Osteoblast (primary cell): ENCODE data around the gene CNPY2. TPM values are rescaled to one million over a fixed set of nuclear protein-coding genes. Genes with fewer than 3 reads are reported as not detected.
"Not testable (repeated sequence)": the region's sequence is repeated elsewhere in the genome, so short reads cannot be mapped to it uniquely, and the experiment has no call there.

Experiments used
- DNase-seq: peaks from one replicate; pipeline ENCODE4 v3.0.0; 2011; ENCODE audit warnings: low spot score, mixed read lengths; ENCODE audit not compliant: insufficient read length; ENCODE audit errors: missing footprints
- H2AFZ ChIP-seq: 2 replicates; pipeline ENCODE4 v1.6.0; 2011; ENCODE audit warnings: mild to moderate bottlenecking, low read length
- H3K27ac ChIP-seq: 2 replicates; pipeline ENCODE4 v1.5.1; 2011; ENCODE audit warnings: mild to moderate bottlenecking, low read depth, low read length, moderate library complexity
- H3K27me3 ChIP-seq: 2 replicates; pipeline ENCODE4 v1.6.0; 2012; ENCODE audit warnings: mild to moderate bottlenecking, control low read depth, inconsistent platforms, low read length, moderate library complexity; ENCODE audit not compliant: insufficient read depth
- H3K36me3 ChIP-seq: 2 replicates; pipeline ENCODE4 v1.5.1; 2011; ENCODE audit warnings: mild to moderate bottlenecking, low read length, control low read depth, moderate library complexity; ENCODE audit not compliant: insufficient read depth
- H3K4me1 ChIP-seq: 2 replicates; pipeline ENCODE4 v1.5.1; 2011; ENCODE audit warnings: mild to moderate bottlenecking, low read length, control low read depth, moderate library complexity; ENCODE audit not compliant: insufficient read depth
- H3K4me2 ChIP-seq: 2 replicates; pipeline ENCODE4 v1.6.0; 2011; ENCODE audit warnings: mild to moderate bottlenecking, low read length; ENCODE audit not compliant: insufficient read depth
- H3K4me3 ChIP-seq: fragments of 200-600 bp; sonication (generic); 3 replicates; pipeline ENCODE4 v1.5.1; 2012; ENCODE audit warnings: mild to moderate bottlenecking, low read length, inconsistent platforms; ENCODE audit not compliant: insufficient read depth
- H3K79me2 ChIP-seq: 2 replicates; pipeline ENCODE4 v1.6.0; 2012; ENCODE audit warnings: mild to moderate bottlenecking, low read length, control low read depth, inconsistent platforms; ENCODE audit not compliant: insufficient read depth
- H3K9me3 ChIP-seq: 2 replicates; pipeline ENCODE4 v1.5.1; 2011; ENCODE audit warnings: low read depth, low read length, control low read depth
- H4K20me1 ChIP-seq: 2 replicates; pipeline ENCODE4 v1.6.0; 2012; ENCODE audit warnings: mild to moderate bottlenecking, low read length, control low read depth; ENCODE audit not compliant: insufficient read depth
- total RNA-seq: library from RNA; depleted of rRNA; stranded (reverse); fragments of >200 nt; gene quantifications from 2 replicates; pipeline ENCODE4 v1.2.3, GENCODE V29; 2012
- TF ChIP-seq, protein P1 (sequence below): IDR thresholded peaks from 2 replicates; pipeline ENCODE4 v1.5.1; 2011; ENCODE audit warnings: mild to moderate bottlenecking, low read depth, low read length, moderate library complexity; ENCODE audit errors: extremely low read depth

The CNPY2 gene
- total RNA-seq, 1 donor = 82.5 TPM

DNA sequence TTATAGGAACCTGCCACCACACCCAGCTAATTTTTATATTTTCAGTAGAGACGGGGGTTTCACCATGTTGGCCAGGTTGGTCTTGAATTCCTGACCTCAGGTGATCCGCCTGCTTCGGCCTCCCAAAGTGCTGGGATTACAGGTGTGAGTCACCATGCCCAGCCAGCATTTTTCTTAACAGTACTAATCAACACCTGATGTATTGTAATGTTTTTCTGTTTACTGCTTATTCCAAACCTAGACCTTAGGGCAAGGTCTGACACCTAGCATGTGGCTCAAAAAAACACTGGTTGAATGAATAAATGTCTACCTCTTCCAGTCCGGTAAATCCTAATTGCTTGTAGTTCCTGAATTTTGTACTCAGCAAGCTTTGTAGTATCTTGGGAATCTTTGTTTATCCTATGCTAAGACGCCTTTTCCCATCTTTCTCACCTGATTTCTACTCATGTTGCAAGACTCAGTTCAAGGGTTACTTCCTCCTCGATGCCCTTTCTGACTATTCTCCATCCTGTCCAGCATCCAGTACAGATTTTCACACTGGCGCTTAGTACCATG lies 15.2 kb upstream of the CNPY2 start:
- peaks cover 3% of the 10 kb centered on the region for H3K36me3 ChIP-seq
- H3K4me3 ChIP-seq = no peak overlapping the region
- H3K27ac ChIP-seq = no peak overlapping the region
- H3K9me3 ChIP-seq = no peaks in the 10 kb centered on the region
- no peak overlapping the region for H3K4me2 ChIP-seq
- H4K20me1 ChIP-seq = no peaks in the 10 kb centered on the region
- no peaks in the 10 kb centered on the region for H3K27me3 ChIP-seq
- no peak overlapping the region for H2AFZ ChIP-seq
- DNase-seq = no peak
- peaks cover 2% of the 10 kb centered on the region for H3K79me2 ChIP-seq
- H3K4me1 ChIP-seq = peaks cover 18% of the 10 kb centered on the region
- TF ChIP-seq, protein P1, sequence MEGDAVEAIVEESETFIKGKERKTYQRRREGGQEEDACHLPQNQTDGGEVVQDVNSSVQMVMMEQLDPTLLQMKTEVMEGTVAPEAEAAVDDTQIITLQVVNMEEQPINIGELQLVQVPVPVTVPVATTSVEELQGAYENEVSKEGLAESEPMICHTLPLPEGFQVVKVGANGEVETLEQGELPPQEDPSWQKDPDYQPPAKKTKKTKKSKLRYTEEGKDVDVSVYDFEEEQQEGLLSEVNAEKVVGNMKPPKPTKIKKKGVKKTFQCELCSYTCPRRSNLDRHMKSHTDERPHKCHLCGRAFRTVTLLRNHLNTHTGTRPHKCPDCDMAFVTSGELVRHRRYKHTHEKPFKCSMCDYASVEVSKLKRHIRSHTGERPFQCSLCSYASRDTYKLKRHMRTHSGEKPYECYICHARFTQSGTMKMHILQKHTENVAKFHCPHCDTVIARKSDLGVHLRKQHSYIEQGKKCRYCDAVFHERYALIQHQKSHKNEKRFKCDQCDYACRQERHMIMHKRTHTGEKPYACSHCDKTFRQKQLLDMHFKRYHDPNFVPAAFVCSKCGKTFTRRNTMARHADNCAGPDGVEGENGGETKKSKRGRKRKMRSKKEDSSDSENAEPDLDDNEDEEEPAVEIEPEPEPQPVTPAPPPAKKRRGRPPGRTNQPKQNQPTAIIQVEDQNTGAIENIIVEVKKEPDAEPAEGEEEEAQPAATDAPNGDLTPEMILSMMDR = no peak

DNA sequence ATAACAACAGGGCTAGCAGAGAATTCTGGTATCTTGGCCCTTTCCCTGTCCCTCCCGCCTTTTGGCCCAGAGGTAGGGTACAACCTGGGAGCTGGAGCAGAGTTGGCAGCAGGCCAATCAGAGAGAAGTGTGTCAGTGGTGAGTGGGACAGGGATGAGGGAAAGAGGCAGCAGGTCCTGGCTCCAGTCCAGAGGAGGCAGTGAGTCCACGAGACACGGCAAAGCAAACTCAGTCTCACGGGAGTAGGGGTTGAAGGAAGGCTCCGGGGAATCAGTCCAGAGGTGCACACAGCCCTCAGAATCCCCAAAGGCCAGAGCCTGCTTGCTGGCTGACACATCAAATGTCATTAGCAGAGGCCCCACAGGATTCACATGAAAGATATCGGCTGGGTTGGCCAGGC lies 10.7 kb upstream of the CNPY2 start:
- Histone ChIP-seq H3K4me3 (no peak overlapping the region), H3K27me3 (no peaks in the 10 kb centered on the region), H3K9me3 (no peaks in the 10 kb centered on the region), H3K36me3 (peaks cover 31% of the 10 kb centered on the region), H3K27ac (no peak overlapping the region), H3K4me2 (no peak overlapping the region), H3K4me1 (no peaks in the 10 kb centered on the region), H2AFZ (no peak overlapping the region), H4K20me1 (no peaks in the 10 kb centered on the region), H3K79me2 (no peaks in the 10 kb centered on the region)
- TF ChIP-seq, protein P1 = no peak
- no peak for DNase-seq

DNA sequence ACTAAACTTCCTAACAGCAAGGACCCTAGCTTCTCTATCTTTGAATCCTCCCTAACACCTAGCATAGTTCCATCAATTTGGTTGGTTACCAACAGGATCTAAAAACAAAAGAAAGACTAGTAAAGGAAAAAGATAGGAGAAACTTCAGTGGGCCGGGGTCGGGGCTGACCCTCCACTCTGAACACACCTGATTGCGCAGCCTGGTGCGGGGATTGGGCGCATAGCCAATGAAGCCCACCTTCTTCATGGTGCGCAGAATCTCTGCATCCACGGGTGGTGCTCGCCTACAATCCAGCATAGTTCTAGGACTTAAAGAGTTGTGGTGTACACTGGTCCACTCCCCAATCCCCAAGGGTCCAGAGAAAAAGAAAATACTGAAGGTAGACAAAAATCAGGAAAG lies 10.3 kb upstream of the CNPY2 start:
- no peaks in the 10 kb centered on the region for H3K27me3 ChIP-seq
- no peak overlapping the region for H3K4me2 ChIP-seq
- no peaks in the 10 kb centered on the region for H4K20me1 ChIP-seq
- no peak overlapping the region for H2AFZ ChIP-seq
- no peak for DNase-seq
- no peak overlapping the region for H3K4me3 ChIP-seq
- no peaks in the 10 kb centered on the region for H3K79me2 ChIP-seq
- peaks cover 31% of the 10 kb centered on the region for H3K36me3 ChIP-seq
- H3K27ac ChIP-seq = no peak overlapping the region
- no peaks in the 10 kb centered on the region for H3K4me1 ChIP-seq
- TF ChIP-seq, protein P1 = no peak
- H3K9me3 ChIP-seq = no peaks in the 10 kb centered on the region

DNA sequence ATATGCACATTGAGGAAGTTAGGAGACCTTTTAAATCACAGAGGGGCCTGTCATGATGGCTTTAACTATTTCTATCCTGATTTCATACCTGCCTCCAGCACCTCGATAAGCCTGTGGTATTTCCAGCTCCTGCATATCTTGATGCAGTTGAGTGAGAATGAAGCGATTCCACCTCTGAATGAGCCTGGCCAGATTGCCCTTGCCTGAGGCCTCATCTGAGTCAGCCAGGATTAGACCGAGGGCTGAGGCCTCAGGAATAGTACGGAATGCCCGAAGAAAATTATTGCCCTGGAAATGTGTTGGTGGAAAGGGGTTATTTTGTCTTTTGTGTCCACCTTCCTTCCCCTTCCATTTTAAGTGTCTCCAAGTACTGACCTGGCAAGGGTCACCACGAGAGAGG lies 8.4 kb upstream of the CNPY2 start:
- Histone ChIP-seq H3K27me3 (no peaks in the 10 kb centered on the region), H3K4me2 (no peak overlapping the region), H4K20me1 (no peaks in the 10 kb centered on the region), H3K27ac (no peak overlapping the region), H3K4me3 (no peak overlapping the region), H2AFZ (no peak overlapping the region), H3K9me3 (no peaks in the 10 kb centered on the region), H3K79me2 (no peaks in the 10 kb centered on the region), H3K36me3 (peaks cover 31% of the 10 kb centered on the region), H3K4me1 (no peaks in the 10 kb centered on the region)
- TF ChIP-seq, protein P1 = no peak
- DNase-seq = no peak

DNA sequence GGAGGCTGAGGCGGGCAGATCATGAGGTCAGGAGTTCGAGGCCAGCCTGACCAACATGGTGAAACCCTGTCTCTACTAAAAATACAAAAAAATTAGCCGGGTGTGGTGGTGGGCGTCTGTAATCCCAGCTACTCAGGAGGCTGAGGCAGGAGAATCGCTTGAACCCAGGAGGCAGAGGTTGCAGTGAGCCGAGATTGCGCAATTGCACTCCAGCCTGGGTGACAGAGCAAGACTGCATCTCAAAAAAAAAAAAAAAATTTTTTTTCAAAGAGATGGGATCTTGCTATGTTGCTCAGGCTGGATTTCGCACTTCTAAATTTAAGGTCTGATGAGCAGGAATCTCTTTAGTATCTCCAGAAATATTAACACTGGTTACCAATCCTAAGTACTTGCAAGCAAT lies 5.8 kb upstream of the CNPY2 start:
- H3K27me3 ChIP-seq, H3K4me2 ChIP-seq, H3K79me2 ChIP-seq, H3K27ac ChIP-seq, H3K4me1 ChIP-seq, H2AFZ ChIP-seq, H4K20me1 ChIP-seq, H3K9me3 ChIP-seq, H3K4me3 ChIP-seq, DNase-seq: not testable (repeated sequence)
- H3K36me3 ChIP-seq = peaks cover 28% of the 10 kb centered on the region
